Measurements from ENCODE around the gene BET1.

Gene BET1

GRCh38 chr7:94004024-94004951 is at the start of gene BET1:
BET1 (minus strand) TSS chr7:94004355; CDS start chr7:94004216, 139 bp downstream.
- H3K4me3 ChIP-seq (ENCODE audit: low read depth, low read length), result peak within 1 kb of the TSS; percentile 96
- TF ChIP-seq, protein P1, sequence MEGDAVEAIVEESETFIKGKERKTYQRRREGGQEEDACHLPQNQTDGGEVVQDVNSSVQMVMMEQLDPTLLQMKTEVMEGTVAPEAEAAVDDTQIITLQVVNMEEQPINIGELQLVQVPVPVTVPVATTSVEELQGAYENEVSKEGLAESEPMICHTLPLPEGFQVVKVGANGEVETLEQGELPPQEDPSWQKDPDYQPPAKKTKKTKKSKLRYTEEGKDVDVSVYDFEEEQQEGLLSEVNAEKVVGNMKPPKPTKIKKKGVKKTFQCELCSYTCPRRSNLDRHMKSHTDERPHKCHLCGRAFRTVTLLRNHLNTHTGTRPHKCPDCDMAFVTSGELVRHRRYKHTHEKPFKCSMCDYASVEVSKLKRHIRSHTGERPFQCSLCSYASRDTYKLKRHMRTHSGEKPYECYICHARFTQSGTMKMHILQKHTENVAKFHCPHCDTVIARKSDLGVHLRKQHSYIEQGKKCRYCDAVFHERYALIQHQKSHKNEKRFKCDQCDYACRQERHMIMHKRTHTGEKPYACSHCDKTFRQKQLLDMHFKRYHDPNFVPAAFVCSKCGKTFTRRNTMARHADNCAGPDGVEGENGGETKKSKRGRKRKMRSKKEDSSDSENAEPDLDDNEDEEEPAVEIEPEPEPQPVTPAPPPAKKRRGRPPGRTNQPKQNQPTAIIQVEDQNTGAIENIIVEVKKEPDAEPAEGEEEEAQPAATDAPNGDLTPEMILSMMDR (conservative IDR thresholded peaks at IDR 0.05; ENCODE audit: low read depth, low read length), result no peak
- DNase-seq (ENCODE audit: low read depth), result peak; percentile 98

DNA sequence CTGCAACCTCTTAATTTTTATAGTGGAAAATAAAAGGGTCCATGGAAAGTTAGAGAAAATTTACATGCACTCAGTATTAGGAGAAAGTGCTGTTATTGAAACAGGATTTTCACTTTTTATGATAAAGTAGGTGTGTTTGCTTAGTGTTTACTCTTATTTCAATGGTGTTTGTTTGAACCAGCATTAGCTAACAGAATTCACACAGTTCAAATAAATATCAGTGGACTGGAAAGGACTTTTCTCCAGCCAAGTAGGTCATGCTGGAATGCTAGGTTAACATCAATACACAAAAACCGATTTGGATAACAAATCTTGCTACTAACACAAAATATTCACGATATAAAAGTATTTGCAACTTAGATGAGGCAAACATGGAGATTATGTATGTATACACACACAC is 49.4 kb upstream of the BET1 start:
- TF ChIP-seq, protein P1 (conservative IDR thresholded peaks at IDR 0.05; ENCODE audit: low read depth, low read length), result no peak
- no peak for DNase-seq (ENCODE audit: low read depth)
- no peak overlapping the region for H3K4me3 ChIP-seq (ENCODE audit: low read depth, low read length)

- TF ChIP-seq, protein P1 (conservative IDR thresholded peaks at IDR 0.05; ENCODE audit: low read depth, low read length), result no peak
- DNase-seq (ENCODE audit: low read depth), result no peak
- H3K4me3 ChIP-seq (ENCODE audit: low read depth, low read length), result no peak overlapping the region
These were observed 48.4 kb upstream of the BET1 start for GRCh38 chr7:94052398-94053180.

GRCh38 chr7:94050046-94050445 is 45.9 kb upstream of the BET1 start:
- TF ChIP-seq, protein P1 (conservative IDR thresholded peaks at IDR 0.05; ENCODE audit: low read depth, low read length), result no peak
- H3K4me3 ChIP-seq (ENCODE audit: low read depth, low read length), result no peak overlapping the region
- DNase-seq (ENCODE audit: low read depth), result no peak

DNA sequence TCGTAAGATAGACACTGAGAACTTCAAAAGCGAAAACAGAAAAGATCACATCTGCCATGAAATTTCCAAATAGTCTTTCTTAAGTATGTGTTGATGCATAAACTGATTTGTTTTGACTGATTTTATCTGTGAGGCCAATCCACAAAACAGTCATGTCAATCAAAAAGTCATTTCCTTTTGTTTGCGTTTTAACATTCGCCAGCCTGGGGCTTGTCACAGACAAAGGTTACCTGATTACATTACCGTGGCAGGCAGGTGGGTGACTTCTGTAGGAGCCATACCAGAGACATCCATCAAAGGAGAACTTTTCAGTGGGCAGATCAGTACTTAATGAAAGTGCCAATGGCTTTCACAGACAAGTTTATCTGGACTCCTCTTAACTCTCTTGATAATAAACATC is 45.5 kb upstream of the BET1 start:
- no peak for DNase-seq (ENCODE audit: low read depth)
- H3K4me3 ChIP-seq (ENCODE audit: low read depth, low read length), result no peak overlapping the region
- TF ChIP-seq, protein P1 (conservative IDR thresholded peaks at IDR 0.05; ENCODE audit: low read depth, low read length), result no peak

DNA sequence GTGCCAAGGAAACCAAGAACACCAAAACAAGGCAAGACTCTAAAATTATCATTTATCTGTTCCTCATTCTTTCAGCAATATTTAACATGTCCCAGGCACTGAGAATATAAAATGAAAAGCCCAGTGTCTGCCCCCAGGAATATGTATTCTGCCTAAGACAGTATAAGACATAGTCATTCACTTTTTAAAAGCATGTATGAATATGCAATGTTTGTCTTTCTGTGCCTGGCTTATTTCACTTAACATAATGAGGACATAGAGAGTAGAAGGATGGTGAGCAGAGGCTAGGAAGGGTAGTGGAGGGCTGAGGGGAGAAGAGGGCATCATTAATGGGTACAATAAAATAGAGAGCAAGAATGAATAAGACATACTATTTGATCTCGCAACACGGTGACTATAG is 44.6 kb upstream of the BET1 start:
- H3K4me3 ChIP-seq (ENCODE audit: low read depth, low read length), result no peak overlapping the region
- DNase-seq (ENCODE audit: low read depth), result no peak
- TF ChIP-seq, protein P1 (conservative IDR thresholded peaks at IDR 0.05; ENCODE audit: low read depth, low read length), result no peak

Measured in choroid plexus epithelial cell (primary cell).